Muscle of arm (tissue), 12 donors: ENCODE results near the gene RNF215. TPM values are rescaled to one million over a fixed set of nuclear protein-coding genes. Genes with fewer than 3 reads are reported as not detected.
A peak's percentile ranks its signal among the peaks of the same experiment; 100 is the strongest.

Source experiments
- DNase-seq: peaks from one replicate; pipeline ENCODE4 v3.0.0-alpha.2; 2013
- polyA plus RNA-seq, 12 donors: library from polyadenylated mRNA; unstranded; fragments of 120-200 nt; gene quantifications; one replicate each; pipeline ENCODE4 v1.2.1, GENCODE V29; 2013; ENCODE audit not compliant: insufficient read length in 12 of 12

RNF215 gene
- polyA plus RNA-seq, 12 donors, result 5.4 to 297 (median 11.3) TPM

GRCh38 chr22:30398685-30399680 lies 11.8 kb upstream of the RNF215 start:
- DNase-seq, result no peak

- DNase-seq, result no peak
Measured at GRCh38 chr22:30397656-30398635, 10.7 kb upstream of the RNF215 start.

- DNase-seq, result peak; percentile 42
Measured at GRCh38 chr22:30396871-30397655, 9.9 kb upstream of the RNF215 start, which contains the start of gene SEC14L2. SEC14L2 (plus strand) TSS chr22:30397018; CDS start chr22:30397117, 99 bp downstream.

GRCh38 chr22:30393885-30394284 lies 6.7 kb upstream of the RNF215 start:
- no peak for DNase-seq

GRCh38 chr22:30393322-30393680 lies 6.1 kb upstream of the RNF215 start:
- DNase-seq, result no peak

- no peak for DNase-seq
Measured at GRCh38 chr22:30392661-30393321, 5.6 kb upstream of the RNF215 start.

- no peak for DNase-seq
Measured at GRCh38 chr22:30390974-30391691, 3.9 kb upstream of the RNF215 start.

GRCh38 chr22:30386608-30386959 lies 627 bp downstream of the RNF215 start:
- DNase-seq, result no peak

- DNase-seq, result no peak
Measured at GRCh38 chr22:30385942-30386341, 1.3 kb downstream of the RNF215 start.

- no peak for DNase-seq
Measured at GRCh38 chr22:30383061-30383460, 4.2 kb downstream of the RNF215 start.

GRCh38 chr22:30382340-30382739 lies 4.9 kb downstream of the RNF215 start:
- no peak for DNase-seq

- no peak for DNase-seq
Measured at GRCh38 chr22:30381264-30381663, 5.9 kb downstream of the RNF215 start.

- DNase-seq, result no peak
Measured at GRCh38 chr22:30380011-30380410, 7.2 kb downstream of the RNF215 start.

- DNase-seq, result no peak
Measured at GRCh38 chr22:30375312-30375849, 11.8 kb downstream of the RNF215 start.

- no peak for DNase-seq
Measured at GRCh38 chr22:30373331-30374325, 13.6 kb downstream of the RNF215 start.

- no peak for DNase-seq
Measured at GRCh38 chr22:30372915-30373314, 14.3 kb downstream of the RNF215 start.

GRCh38 chr22:30371981-30372380 lies 15.2 kb downstream of the RNF215 start:
- no peak for DNase-seq

GRCh38 chr22:30371321-30371720 lies 15.9 kb downstream of the RNF215 start:
- no peak for DNase-seq
